Spleen (tissue), 11 donors: ENCODE data around the gene RRBP1. TPM values are rescaled to one million over a fixed set of nuclear protein-coding genes. Genes with fewer than 3 reads are reported as not detected.

Experiments used
- DNase-seq: peaks from one replicate; pipeline ENCODE4 v3.0.0-alpha.2; 2020
- H3K27ac ChIP-seq, 8 donors: fragments of 200-600 bp; sonication (generic) in 7 of 8; 1 replicate in 4 of 8; 2 replicates in 4 of 8; pipeline versions ENCODE4 v1.5.0 to v1.8.0; 2016 to 2021; ENCODE audit warnings: inconsistent platforms in 4 of 8, mild to moderate bottlenecking in 4 of 8, moderate library complexity in 1 of 8
- H3K27me3 ChIP-seq, 7 donors: fragments of 200-600 bp; sonication (generic) in 6 of 7; replicated peaks in 1 of 7; 1 replicate in 4 of 7; 2 replicates in 3 of 7; pipeline versions ENCODE4 v1.5.0 to v1.8.0; 2016 to 2021; ENCODE audit warnings: inconsistent platforms in 3 of 7, mild to moderate bottlenecking in 1 of 7
- H3K36me3 ChIP-seq, 6 donors: fragments of 200-600 bp; sonication (generic) in 5 of 6; 1 replicate in 4 of 6; 2 replicates in 2 of 6; pipeline versions ENCODE4 v1.5.0 to v1.8.0; 2016 to 2021; ENCODE audit warnings: inconsistent platforms in 2 of 6
- H3K4me1 ChIP-seq, 6 donors: fragments of 200-600 bp; sonication (generic) in 5 of 6; 1 replicate in 3 of 6; 2 replicates in 3 of 6; pipeline versions ENCODE4 v1.5.0 to v1.8.0; 2016 to 2021; ENCODE audit warnings: inconsistent platforms in 3 of 6
- H3K4me3 ChIP-seq, 8 donors: fragments of 200-600 bp; sonication (generic) in 7 of 8; 1 replicate in 4 of 8; 2 replicates in 4 of 8; pipeline versions ENCODE4 v1.5.0 to v1.8.0; 2016 to 2021; ENCODE audit warnings: inconsistent platforms in 4 of 8, mild to moderate bottlenecking in 4 of 8, moderate library complexity in 2 of 8
- H3K9me3 ChIP-seq, 8 donors: fragments of 200-600 bp; sonication (generic) in 7 of 8; 1 replicate in 4 of 8; 2 replicates in 4 of 8; pipeline versions ENCODE4 v1.5.0 to v1.8.0; 2016 to 2021; ENCODE audit warnings: inconsistent platforms in 4 of 8
- POLR2A ChIP-seq, 3 donors: fragments of 450-650 bp; IDR thresholded peaks; one replicate each; pipeline ENCODE4 v1.5.1; 2017; ENCODE audit warnings: antibody characterized with exemption in 3 of 3, mild to moderate bottlenecking in 1 of 3
- POLR2AphosphoS5 ChIP-seq, 3 donors: sonication (generic); formaldehyde crosslinking; IDR thresholded peaks; one replicate each; pipeline ENCODE4 v1.5.1; 2017; ENCODE audit warnings: antibody characterized with exemption in 3 of 3
- WGBS, 5 donors: extraction: QIAGEN DNeasy Blood & Tissue Kit in 3 of 5; methylation state at CpG; one replicate each; pipeline versions ENCODE4 v1.1.5 to v1.1.7; 2013 to 2018; 5-methylcytosine and 5-hydroxymethylcytosine counted together
- intact Hi-C: fragments of 100-400 bp; cut with DNase I; formaldehyde crosslinking; loops from one replicate; pipeline ENCODE4 v1.15.0; 2023; ENCODE audit warnings: low total_unique reads
- polyA plus RNA-seq, 3 donors: library from polyadenylated mRNA; stranded (reverse); fragments of 200-250 nt; gene quantifications; one replicate each; pipeline ENCODE4 v1.2.1, GENCODE V29; 2013
- total RNA-seq, 7 donors: library from RNA; depleted of rRNA in 3 of 7; stranded (reverse); fragments of >200 nt in 3 of 7; fragmentation: NEBNext Ultra II Directional in 4 of 7; extraction: Animal tissue kit (Norgen Biotek cat#: 25700) in 4 of 7; gene quantifications; one replicate each; pipeline versions ENCODE4 v1.1.0 to v1.2.1, GENCODE V29; 2016 to 2021
- TF ChIP-seq, protein P1 (sequence below), 11 experiments: fragments of 200-600 bp in 7 of 11; fragments of 450-650 bp in 4 of 11; sonication (generic) in 4 of 11; IDR thresholded peaks in 8 of 11; conservative IDR thresholded peaks in 3 of 11; 1 replicate in 7 of 11; 2 replicates in 4 of 11; pipeline versions ENCODE4 v1.4.0 to v1.8.0; 2016 to 2021; ENCODE audit warnings: antibody characterized with exemption in 11 of 11, inconsistent platforms in 4 of 11, mild to moderate bottlenecking in 1 of 11
- donor health status: healthy with polysubstance abuse.
- donor health status: DM: no; HTN: no; CAD: no; lungs with moderate emphysema.
- donor health status: DM: no; HTN: no; CAD: no.
- donor health status: Bipolar disorder and iron deficiency.
- donor health status: healthy.
- donor health status: DM: no; HTN: no; CAD: no.
- donor health status: DM: yes; HTN: yes; CAD: no.

The RRBP1 gene
- total and polyA plus RNA-seq, 10 donors = 17.0 to 164 (median 114) TPM

DNA sequence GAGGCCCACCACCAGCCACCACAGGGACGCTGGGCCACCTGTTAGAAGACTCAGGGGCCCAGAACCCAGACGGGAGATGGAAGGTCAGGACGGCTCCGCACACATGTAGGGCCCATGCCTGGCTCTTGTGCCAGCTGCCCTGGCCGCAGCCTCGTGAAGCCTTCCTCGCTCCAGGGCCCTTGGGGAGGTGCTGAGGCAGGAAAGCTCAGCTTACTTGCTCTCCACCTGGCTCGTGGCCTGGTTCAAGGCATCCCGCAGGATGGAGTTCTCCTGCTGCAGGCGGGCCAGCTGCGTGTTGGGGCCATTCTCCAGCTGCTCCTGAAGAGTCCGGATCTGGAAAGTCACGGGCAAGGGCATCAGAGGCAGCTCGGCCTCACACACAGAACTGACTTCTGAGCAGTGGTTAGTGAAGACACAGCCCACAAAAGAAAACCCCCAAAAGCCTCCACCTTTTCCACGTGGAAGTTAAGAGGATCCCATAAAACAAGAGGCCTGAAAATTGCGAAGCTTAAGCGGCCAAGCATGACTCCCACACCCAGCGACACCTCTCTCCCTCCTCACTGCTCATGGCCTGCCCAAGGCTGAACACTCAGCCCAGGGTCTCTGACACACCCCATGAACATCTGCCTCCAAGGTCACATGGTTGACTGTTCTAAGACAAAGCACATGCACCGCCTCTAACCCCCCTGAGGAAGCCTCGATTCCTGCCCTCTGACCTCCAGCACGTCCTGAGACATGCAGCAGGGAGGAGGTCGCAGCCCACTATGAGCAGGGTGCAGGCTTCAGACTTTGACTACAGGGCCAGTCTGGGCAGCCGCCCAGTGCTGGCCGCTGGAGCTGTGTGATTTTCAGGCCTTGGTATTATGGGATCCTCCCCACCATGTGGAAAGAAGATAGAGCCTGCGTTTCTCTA, 46.5 kb downstream of the RRBP1 start:
- Histone ChIP-seq H3K4me3 (no peak overlapping the region), H3K4me1 (peaks cover 17 to 54% (median 35%) of the 10 kb centered on the region in 6 donors), H3K36me3 (peaks cover 3 to 100% (median 71%) of the 10 kb centered on the region in 6 donors), H3K27me3 (no peaks in the 10 kb centered on the region), H3K9me3 (no peaks in the 10 kb centered on the region), H3K27ac (peak overlapping the region in 5 of 8 donors; percentile 37 to 70 (median 59))
- no peak for DNase-seq
- WGBS, 5 donors = 60 to 71% (median 66%) methylated on average over 22 to 25 of the region's 25 CpGs
- intact Hi-C loops = no loop called here
- TF ChIP-seq POLR2AphosphoS5 (IDR thresholded peaks at IDR 0.05) (peak in 1 of 3 donors; percentile 16), POLR2A (IDR thresholded peaks at IDR 0.05) (no peak)
- TF ChIP-seq, protein P1, sequence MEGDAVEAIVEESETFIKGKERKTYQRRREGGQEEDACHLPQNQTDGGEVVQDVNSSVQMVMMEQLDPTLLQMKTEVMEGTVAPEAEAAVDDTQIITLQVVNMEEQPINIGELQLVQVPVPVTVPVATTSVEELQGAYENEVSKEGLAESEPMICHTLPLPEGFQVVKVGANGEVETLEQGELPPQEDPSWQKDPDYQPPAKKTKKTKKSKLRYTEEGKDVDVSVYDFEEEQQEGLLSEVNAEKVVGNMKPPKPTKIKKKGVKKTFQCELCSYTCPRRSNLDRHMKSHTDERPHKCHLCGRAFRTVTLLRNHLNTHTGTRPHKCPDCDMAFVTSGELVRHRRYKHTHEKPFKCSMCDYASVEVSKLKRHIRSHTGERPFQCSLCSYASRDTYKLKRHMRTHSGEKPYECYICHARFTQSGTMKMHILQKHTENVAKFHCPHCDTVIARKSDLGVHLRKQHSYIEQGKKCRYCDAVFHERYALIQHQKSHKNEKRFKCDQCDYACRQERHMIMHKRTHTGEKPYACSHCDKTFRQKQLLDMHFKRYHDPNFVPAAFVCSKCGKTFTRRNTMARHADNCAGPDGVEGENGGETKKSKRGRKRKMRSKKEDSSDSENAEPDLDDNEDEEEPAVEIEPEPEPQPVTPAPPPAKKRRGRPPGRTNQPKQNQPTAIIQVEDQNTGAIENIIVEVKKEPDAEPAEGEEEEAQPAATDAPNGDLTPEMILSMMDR (IDR thresholded peaks at IDR 0.05 in 8 of 11, conservative IDR thresholded peaks at IDR 0.05 in 3 of 11) = no peak

DNA sequence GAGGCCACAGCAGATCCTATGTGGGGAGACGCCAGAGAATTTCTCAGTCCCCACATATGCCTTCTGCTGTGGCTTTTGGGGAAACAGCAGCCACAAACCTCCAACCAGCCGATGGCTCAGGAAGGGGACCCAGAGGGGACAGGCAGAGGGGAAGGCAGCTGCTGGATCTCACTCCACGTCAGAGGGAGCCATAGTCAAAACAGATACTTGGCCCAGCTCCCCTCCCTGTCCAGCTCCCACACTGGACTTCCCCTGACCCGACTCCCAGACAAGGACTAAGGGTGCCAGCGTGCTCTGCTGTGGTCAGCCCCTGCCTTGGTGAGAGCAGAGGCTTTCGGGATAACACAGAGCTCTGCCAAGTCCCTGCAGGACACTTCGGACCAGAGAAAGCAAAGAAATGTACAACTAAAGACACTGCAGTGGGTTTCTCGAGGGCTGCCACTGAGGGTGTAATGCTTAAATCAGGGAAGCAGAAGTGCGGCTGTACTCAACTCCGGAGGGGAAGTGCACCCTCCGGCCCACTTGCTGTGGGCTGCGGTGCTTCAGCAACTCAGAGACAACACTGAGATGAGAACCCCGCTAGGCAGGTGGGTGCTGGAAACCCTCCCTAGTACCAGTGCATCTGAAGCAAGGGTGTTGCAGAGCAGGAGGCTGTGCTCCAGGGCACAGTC, 47.2 kb downstream of the RRBP1 start:
- Histone ChIP-seq H3K4me1 (peaks cover 17 to 53% (median 35%) of the 10 kb centered on the region in 6 donors), H3K4me3 (no peak overlapping the region), H3K27ac (peak overlapping the region in 6 of 8 donors; percentile 23 to 70 (median 59)), H3K36me3 (peaks cover 3 to 100% (median 71%) of the 10 kb centered on the region in 6 donors), H3K27me3 (no peaks in the 10 kb centered on the region), H3K9me3 (no peaks in the 10 kb centered on the region)
- DNase-seq = no peak
- TF ChIP-seq POLR2AphosphoS5 (IDR thresholded peaks at IDR 0.05) (peak in 2 of 3 donors; percentile 67 to 70), POLR2A (IDR thresholded peaks at IDR 0.05) (no peak)
- TF ChIP-seq, protein P1 (IDR thresholded peaks at IDR 0.05 in 8 of 11, conservative IDR thresholded peaks at IDR 0.05 in 3 of 11) = no peak
- 33 to 43% (median 36%) methylated on average over 8 to 13 of the region's 13 CpGs for WGBS, 5 donors
- intact Hi-C loops = no loop called here

- peaks cover 1 to 100% (median 74%) of the 10 kb centered on the region in 6 donors for H3K36me3 ChIP-seq
- peaks cover 17 to 53% (median 35%) of the 10 kb centered on the region in 6 donors for H3K4me1 ChIP-seq
- no peak overlapping the region for H3K4me3 ChIP-seq
- no peaks in the 10 kb centered on the region for H3K27me3 ChIP-seq
- no peak for DNase-seq
- TF ChIP-seq POLR2AphosphoS5 (IDR thresholded peaks at IDR 0.05) (no peak), POLR2A (IDR thresholded peaks at IDR 0.05) (no peak)
- TF ChIP-seq, protein P1 (IDR thresholded peaks at IDR 0.05 in 8 of 11, conservative IDR thresholded peaks at IDR 0.05 in 3 of 11) = no peak
- H3K9me3 ChIP-seq = no peaks in the 10 kb centered on the region
- peak overlapping the region in 5 of 8 donors; percentile 37 to 70 (median 59) for H3K27ac ChIP-seq
- WGBS, 5 donors = 77 to 87% (median 78%) methylated on average over 18 of the region's 18 CpGs
- intact Hi-C loops = no loop called here
These were observed 48.1 kb downstream of the RRBP1 start for GRCh38 chr20:17633850-17634500.
